Stimulated activated CD4-positive, alpha-beta T cell treated with anti-CD3 and anti-CD28 coated beads, Interleukin-4, amount 100 ng/mL, for 4 hours (primary cell): ENCODE measurements around the gene ALPK1.
"Not testable (repeated sequence)": the region's sequence is repeated elsewhere in the genome, so short reads cannot be mapped to it uniquely, and the experiment has no call there.

ENCODE experiments used
- DNase-seq, 2 experiments: peaks; one replicate each; pipeline ENCODE4 v3.0.0-alpha.2; 2020

ALPK1 gene

DNA sequence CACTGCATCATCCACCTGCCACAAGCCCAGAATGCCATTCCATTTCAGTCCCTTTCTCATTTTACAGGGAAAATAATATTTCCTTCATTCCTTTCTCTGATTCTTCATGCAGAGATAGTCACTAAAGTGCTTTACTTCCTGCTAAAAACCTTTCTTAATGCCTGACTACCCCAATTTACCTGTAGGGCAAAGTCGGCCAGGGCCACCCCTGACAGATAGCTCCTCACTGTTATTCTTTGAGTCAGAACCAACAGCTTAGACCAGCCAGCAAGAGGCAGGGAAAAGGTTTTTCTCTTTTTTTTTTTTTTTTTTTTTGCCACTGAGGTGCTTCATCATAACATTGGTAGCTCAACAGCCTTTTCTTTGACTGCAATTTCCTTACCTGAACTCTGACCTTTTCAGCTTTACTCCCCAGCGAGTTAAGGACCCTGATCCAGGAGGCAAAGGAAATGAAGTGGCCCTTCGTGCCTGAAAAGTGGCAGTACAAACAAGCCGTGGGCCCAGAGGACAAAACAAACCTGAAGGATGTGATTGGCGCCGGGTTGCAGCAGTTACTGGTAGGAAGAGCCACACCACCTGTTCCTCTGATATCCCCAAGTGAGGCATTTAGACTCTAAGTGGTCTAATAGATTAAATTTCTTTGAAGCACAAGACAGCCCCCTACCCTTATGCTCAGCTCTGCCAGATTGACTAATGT is 85.0 kb downstream of the ALPK1 start:
- no peak for DNase-seq

DNA sequence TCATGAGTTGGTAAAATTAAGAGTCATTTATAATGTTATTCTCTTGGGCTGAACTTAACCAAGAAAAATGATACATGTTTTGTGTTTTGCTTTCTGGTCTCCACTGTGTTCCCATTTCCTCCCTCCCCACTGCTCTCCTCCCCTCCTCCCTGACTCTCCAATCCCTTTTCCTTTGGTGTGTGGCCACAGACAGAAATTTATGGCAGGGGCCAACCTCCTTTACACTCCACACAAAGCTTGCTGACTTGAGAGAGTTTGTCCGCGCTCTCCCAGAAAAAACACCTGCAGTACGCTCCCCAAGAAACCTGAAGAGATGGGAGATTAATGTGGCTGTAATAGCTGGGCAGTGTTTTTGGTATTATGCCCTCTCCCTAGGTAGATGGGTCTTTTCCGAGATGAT is 88.9 kb downstream of the ALPK1 start:
- DNase-seq: no peak

- no peak for DNase-seq
These were observed 104.9 kb downstream of the ALPK1 start for GRCh38 chr4:112402098-112402497.

DNA sequence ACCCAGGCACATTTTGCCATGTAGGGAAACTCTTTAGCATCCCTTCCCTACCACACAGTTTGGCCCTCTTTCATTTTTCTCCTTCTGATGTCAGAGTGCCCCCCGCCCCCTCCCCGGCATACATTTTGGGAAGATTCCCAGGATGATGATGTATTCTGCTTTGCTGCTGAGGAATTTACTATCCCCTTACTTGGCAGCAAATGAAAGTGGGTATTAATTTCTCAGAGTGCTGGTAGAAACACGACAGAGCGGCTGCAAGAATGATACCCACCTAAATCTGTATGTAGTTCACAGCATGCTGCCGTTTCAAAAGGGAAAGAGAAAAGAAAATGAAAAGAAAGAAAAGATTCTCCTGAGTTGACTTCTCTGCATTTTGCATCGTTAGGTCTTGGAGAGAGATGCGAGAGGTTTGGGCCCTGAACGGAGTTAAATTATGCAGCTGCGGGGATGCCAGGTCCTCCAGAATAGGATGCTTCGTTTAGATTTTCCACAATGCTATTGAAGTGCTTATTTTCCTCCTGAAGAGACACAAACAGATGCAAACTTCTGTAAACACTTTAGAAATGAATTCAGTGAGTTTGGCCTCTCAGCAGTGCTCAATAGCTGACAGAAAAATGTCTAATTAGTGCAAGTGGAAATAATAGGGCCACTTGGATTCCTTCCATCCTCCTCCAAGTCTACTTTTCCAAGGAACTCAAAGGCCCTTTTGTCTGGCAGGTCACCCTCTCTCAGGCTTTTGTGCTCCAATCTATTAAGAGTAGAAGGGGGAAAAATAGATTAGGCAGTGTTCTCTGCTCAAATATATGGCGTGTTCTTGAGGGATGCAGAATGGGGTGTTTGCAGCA is 106.2 kb downstream of the ALPK1 start:
- no peak for DNase-seq

DNA sequence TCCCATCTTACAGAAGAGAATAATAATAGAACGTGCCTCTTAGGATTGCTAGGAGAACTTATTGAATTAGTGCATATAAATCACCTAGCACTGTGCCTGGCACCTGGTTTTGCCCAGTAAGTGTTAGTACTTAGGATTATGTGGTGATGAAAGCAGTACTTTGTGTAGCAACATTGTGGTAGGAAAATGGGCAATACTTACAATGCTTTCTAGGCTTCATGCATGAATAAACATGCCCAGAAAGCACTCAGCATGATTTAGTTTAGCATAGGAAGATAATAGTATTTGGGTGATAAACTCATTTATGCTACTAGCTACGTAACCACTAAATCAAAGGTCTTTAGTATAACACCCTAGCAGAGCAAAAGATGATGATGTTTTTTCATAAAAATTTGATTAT is 113.2 kb downstream of the ALPK1 start:
- no peak for DNase-seq

DNA sequence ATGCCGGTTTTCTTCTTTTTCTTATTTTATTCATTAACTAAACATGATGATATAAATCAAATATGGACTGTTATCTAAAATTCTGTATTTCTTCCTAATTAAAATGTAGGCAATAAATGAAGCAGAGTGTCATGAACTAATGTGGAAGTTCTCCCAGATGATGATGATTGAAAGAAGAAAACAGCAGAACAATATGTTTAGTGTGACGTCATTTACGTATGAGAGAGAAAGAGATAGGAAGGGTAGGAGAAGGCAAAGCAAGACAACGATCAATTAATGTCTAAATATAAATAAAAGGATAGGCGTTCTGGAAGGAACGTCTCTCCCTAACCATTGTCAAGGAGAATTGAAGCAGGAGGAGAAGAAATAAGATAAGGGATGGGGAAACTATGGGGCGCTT is 113.6 kb downstream of the ALPK1 start:
- no peak for DNase-seq

DNA sequence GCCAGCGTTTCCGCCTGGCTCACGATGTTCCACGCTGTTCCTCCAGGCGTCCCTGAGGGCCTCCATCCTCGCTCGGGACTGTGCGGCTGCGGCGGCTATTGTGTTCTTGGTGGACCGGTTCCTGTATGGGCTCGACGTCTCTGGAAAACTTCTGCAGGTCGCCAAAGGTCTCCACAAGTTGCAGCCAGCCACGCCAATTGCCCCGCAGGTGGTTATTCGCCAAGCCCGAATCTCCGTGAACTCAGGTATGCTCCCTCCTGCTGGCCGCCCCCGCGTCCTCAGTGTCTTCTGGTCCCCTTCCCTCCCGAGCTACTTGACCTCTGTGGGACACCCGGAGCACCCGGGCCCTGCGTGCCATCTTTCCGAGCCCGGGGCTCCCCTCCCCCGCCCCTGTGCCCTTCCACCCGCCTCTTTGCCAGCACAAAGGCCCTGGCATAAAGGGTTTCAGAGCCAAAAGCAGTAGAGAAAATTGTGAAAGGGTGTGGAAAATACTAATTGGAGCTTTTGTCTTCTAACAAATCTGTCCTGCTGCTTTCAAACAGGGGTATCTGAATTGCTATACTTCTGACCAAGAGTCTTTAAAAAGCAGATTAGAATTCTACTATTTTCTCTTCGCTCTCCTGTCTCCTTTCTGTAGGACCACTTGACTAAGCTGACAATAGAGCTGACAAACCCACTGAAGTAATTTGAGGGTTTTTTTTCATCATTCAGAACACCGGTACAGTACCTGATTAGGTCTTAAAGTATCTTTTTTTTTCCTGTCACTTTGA is 114.8 kb downstream of the ALPK1 start:
- no peak for DNase-seq

GRCh38 chr4:112416464-112416863 is 119.3 kb downstream of the ALPK1 start:
- no peak for DNase-seq

- DNase-seq: no peak
These were observed 120.9 kb downstream of the ALPK1 start for GRCh38 chr4:112418092-112418491.

- no peak for DNase-seq
These were observed 124.7 kb downstream of the ALPK1 start for GRCh38 chr4:112421911-112422310.

GRCh38 chr4:112422644-112423043 is 125.5 kb downstream of the ALPK1 start:
- DNase-seq: no peak

DNA sequence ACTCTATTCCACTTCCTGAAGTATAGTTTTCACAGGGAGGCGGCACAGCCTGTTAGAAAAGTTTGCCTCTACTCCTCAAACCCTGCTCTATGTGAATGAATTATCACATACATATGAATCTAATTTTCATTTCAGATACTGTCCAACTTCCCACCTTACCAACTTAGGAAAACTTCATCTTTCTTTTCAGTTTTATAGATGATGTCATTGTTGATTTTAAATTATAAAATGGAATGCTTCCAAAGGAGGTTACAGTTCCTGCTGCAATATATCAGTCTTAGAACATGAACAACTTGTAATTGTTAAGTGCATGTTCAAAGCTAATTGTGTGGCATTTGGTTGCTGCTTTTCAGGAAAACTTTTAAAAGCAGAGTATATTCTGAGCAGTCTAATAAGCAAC is 126.4 kb downstream of the ALPK1 start:
- DNase-seq: no peak

DNA sequence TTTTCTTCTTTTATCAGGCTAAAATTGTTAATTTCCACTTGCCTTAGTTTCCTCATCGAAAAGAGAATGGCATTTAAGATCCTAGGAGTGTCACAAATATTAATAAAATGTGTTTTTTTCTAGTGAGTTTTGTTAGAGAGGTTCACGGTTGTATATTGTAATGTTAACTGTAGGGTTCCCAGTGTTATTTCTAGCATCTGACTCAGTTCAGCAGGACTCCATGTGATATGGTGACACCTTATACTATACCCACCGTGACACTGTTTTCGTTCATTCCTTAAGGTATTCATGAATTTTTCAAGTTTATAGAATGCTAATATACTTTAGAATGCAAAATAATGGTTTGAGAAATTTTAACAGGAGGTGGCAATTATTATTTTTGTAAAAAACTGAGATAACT is 128.7 kb downstream of the ALPK1 start:
- DNase-seq: no peak

- DNase-seq: no peak
These were observed 129.2 kb downstream of the ALPK1 start for GRCh38 chr4:112426416-112426815.

DNA sequence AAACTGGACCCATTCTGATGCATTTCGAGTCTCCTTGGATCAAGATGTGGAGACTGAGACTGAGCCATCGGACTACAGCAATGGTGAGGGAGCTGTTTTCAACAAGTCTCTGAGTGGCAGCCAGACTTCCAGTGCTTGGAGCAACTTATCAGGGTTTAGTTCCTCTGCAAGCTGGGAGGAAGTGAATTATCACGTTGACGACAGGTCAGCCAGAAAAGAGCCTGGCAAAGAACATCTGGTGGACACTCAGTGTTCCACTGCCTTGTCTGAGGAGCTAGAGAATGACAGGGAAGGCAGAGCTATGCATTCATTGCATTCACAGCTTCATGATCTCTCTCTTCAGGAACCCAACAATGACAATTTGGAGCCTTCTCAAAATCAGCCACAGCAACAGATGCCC is 134.0 kb downstream of the ALPK1 start:
- DNase-seq: no peak

DNA sequence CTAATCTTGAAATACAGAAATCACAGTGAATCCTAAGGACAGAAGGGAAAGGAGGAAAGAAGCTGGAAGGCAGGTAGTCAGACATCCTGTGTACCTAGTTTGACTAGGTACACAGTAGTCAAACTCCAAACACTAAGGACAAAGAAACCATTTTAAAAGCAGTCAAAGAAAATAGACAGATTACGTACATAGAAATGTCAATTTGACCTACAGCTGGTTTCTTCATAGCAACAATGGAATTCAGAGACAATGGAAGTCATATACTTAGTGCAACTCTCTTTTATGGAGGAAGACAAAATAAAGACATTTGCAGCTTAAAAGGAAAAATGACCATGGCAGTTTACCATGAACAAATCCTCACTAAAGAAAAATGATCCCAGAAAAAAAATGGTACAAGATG is 139.8 kb downstream of the ALPK1 start:
- no peak for DNase-seq

GRCh38 chr4:112442226-112442625 is 145.1 kb downstream of the ALPK1 start:
- not testable (repeated sequence) for DNase-seq

DNA sequence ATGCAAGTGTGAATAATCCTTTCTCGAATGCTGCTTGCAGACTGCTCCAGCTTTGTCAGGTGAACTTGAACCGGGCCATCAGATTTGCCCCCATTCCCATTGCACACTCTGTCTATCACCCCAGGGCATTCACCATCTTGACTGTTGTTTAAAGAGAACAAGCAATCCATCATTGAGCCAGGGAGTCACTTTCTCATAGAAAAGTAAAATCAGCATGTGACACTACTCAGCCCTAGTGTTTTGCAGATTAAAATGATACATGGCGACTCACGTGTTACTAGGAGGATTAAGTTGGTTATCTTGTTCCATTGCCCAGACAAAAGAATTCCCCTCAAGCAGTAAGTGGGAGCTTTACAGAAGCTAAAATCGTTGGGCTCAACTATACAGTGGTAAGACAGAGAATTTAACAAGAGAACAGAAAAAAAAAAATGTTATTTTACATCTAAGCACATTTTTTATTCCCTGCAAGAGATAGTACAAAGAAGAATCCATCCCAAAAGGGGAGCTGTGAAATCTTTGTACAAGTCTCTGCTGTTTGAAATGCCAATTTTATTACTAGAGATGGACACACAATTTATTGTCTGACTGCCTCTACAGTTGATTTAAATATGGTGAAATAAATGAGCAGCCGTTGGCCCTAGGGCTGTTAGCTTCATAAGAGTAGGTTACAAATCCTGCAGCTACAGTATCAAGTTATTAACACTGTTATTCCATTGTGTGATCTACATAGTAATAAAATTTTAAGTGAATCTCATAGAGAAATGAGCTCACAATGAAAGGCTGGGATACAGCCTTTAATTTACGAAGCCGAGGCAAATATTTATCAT is 151.3 kb downstream of the ALPK1 start:
- DNase-seq: no peak

GRCh38 chr4:112449708-112450107 is 152.5 kb downstream of the ALPK1 start:
- no peak for DNase-seq

DNA sequence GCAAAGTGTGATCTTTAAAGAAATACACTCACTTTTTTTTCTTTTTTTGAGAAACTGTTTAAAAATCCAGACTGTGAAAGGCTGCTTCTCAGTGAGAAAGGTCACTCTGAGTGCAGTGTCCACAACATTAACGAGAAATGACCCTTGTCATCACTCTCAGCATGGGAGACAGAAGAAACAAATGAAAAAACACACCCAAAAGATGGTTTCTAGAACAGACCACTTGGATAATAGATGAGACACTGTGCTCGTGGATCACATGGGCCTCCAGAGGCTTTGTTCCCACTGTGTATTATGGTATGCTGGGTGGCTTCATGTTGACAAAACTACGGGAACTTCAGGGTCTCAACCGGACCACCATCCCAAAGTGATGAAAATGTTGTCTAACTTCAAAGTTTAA is 153.9 kb downstream of the ALPK1 start:
- DNase-seq: no peak

DNA sequence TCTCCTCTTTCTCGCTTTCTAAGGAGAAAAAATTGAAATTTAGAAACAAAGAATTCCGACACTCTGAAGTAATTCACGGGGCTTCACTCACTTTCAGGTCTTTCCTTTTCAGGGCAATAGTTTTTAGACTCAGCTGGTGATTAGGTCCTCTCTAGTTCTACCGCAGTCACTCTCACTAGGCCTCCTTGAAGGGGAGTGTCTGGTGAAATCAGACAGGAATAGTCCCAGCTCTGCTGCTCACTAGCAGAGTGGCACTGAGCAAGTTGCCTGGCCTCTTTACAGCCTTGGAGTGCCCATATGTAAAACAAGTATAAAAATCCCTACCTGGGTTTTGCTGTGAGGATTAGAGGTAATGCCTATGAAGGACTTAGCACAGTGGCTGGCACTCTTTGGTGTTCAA is 154.7 kb downstream of the ALPK1 start:
- no peak for DNase-seq

GRCh38 chr4:112453321-112453720 is 156.2 kb downstream of the ALPK1 start:
- no peak for DNase-seq

DNA sequence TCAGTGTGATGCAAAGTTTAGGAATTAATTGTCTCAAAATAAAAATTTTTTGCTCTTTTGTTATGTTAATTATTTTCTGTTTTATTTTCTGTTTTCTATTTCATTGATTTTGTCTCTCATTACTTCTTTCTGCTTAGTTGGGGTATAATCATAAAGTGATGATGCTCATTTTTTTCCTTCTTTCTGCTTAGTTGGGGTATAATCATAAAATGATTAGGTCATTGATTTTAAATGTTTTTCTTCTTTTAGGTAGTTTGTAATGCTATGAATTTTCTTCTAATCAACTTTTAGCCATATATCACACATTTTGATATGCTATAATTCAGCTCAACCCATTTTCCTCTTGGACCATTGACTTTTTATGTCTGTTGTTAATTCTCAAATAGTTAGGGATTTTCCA is 175.1 kb downstream of the ALPK1 start:
- DNase-seq: no peak
